CD14-positive monocyte (primary cell): ENCODE measurements around the gene C3AR1. TPM values are rescaled to one million over a fixed set of nuclear protein-coding genes. Genes with fewer than 3 reads are reported as not detected.
A peak's percentile ranks its signal among the peaks of the same experiment; 100 is the strongest.

Experiments
- DNase-seq, 3 donors: peaks; one replicate each; pipeline ENCODE4 v3.0.0-alpha.2; 2011 to 2022
- H2AFZ ChIP-seq: 2 replicates; pipeline ENCODE4 v1.6.0; 2012; ENCODE audit warnings: mild to moderate bottlenecking, low read depth, low read length, inconsistent platforms; ENCODE audit not compliant: insufficient read depth, poor library complexity, severe bottlenecking
- H3K27ac ChIP-seq, 2 donors: 1 replicate in 1 of 2; 2 replicates in 1 of 2; pipeline ENCODE4 v1.5.1; 2012 to 2013; ENCODE audit warnings: low read length in 2 of 2, control low read depth in 1 of 2, inconsistent platforms in 1 of 2, low read depth in 1 of 2, mild to moderate bottlenecking in 1 of 2
- H3K27me3 ChIP-seq, 2 donors: one replicate each; pipeline versions ENCODE4 v1.6.0 to v1.6.1; 2011 to 2013; ENCODE audit warnings: low read length in 2 of 2; ENCODE audit not compliant: control insufficient read depth in 2 of 2, insufficient read depth in 2 of 2
- H3K36me3 ChIP-seq, 2 donors: replicated peaks in 1 of 2; 1 replicate in 1 of 2; 2 replicates in 1 of 2; pipeline versions ENCODE4 v1.5.1 to v1.6.1; 2012 to 2013; ENCODE audit warnings: low read length in 2 of 2, control low read depth in 1 of 2, inconsistent platforms in 1 of 2, mild to moderate bottlenecking in 1 of 2; ENCODE audit not compliant: insufficient read depth in 2 of 2, control insufficient read depth in 1 of 2
- H3K4me1 ChIP-seq, 2 donors: 1 replicate in 1 of 2; 2 replicates in 1 of 2; pipeline versions ENCODE4 v1.5.1 to v1.6.1; 2012 to 2013; ENCODE audit warnings: low read length in 2 of 2, control low read depth in 1 of 2, inconsistent platforms in 1 of 2, mild to moderate bottlenecking in 1 of 2, moderate library complexity in 1 of 2; ENCODE audit not compliant: insufficient read depth in 2 of 2, control insufficient read depth in 1 of 2
- H3K4me2 ChIP-seq: replicated peaks from 2 replicates; pipeline ENCODE3; 2012; ENCODE audit warnings: low read length, moderate library complexity, mild to moderate bottlenecking; ENCODE audit not compliant: poor library complexity, severe bottlenecking; ENCODE audit errors: extremely low read depth
- H3K4me3 ChIP-seq, 3 experiments: fragments of 200-600 bp in 1 of 3; sonication (generic) in 1 of 3; replicated peaks in 1 of 3; 1 replicate in 2 of 3; 2 replicates in 1 of 3; pipeline ENCODE4 v1.5.1; 2011 to 2013; ENCODE audit warnings: low read length in 3 of 3, mild to moderate bottlenecking in 3 of 3, control low read depth in 2 of 3, low read depth in 2 of 3, inconsistent platforms in 1 of 3, moderate library complexity in 1 of 3
- H3K79me2 ChIP-seq: 2 replicates; pipeline ENCODE4 v1.6.0; 2012; ENCODE audit warnings: mild to moderate bottlenecking, control low read depth, inconsistent platforms, low read length, moderate library complexity; ENCODE audit not compliant: insufficient read depth
- H3K9ac ChIP-seq: 2 replicates; pipeline ENCODE4 v1.6.0; 2017; ENCODE audit warnings: low read length, mild to moderate bottlenecking; ENCODE audit not compliant: insufficient read depth, poor library complexity, severe bottlenecking
- H3K9me3 ChIP-seq, 2 donors: replicated peaks in 1 of 2; 1 replicate in 1 of 2; 2 replicates in 1 of 2; pipeline versions ENCODE4 v1.5.1 to v1.6.1; 2012 to 2013; ENCODE audit warnings: low read length in 2 of 2, control low read depth in 1 of 2; ENCODE audit not compliant: control insufficient read depth in 1 of 2, insufficient read depth in 1 of 2
- H4K20me1 ChIP-seq: 2 replicates; pipeline ENCODE4 v1.6.0; 2012; ENCODE audit warnings: mild to moderate bottlenecking, low read length, control low read depth, moderate library complexity; ENCODE audit not compliant: insufficient read depth
- H3K27ac Mint-ChIP-seq, 7 donors: one replicate each; pipeline ENCODE4 v1.8.0; 2020; ENCODE audit warnings: mild to moderate bottlenecking in 7 of 7, mixed read lengths in 7 of 7, moderate library complexity in 6 of 7, inconsistent platforms in 2 of 7
- H3K27me3 Mint-ChIP-seq, 3 donors: one replicate each; pipeline ENCODE4 v1.8.0; 2021 to 2022; ENCODE audit warnings: low read depth in 3 of 3, mild to moderate bottlenecking in 3 of 3, mixed read lengths in 3 of 3, moderate library complexity in 3 of 3, inconsistent platforms in 1 of 3
- H3K36me3 Mint-ChIP-seq, 2 donors: one replicate each; pipeline ENCODE4 v1.8.0; 2020; ENCODE audit warnings: mixed read lengths in 2 of 2, inconsistent platforms in 1 of 2, mild to moderate bottlenecking in 1 of 2
- H3K4me1 Mint-ChIP-seq: one replicate; pipeline ENCODE4 v1.8.0; 2020; ENCODE audit warnings: mild to moderate bottlenecking, mixed read lengths
- H3K4me3 Mint-ChIP-seq, 2 donors: one replicate each; pipeline ENCODE4 v1.8.0; 2020; ENCODE audit warnings: mild to moderate bottlenecking in 2 of 2, mixed read lengths in 2 of 2, moderate library complexity in 1 of 2
- H3K9me3 Mint-ChIP-seq, 7 donors: one replicate each; pipeline ENCODE4 v1.8.0; 2020 to 2022; ENCODE audit warnings: mixed read lengths in 7 of 7, mild to moderate bottlenecking in 6 of 7, moderate library complexity in 6 of 7, inconsistent platforms in 2 of 7
- WGBS: methylation state at CpG from one replicate; pipeline ENCODE4 v1.1.5; 2013; ENCODE audit warnings: missing lambda C conversion rate; ENCODE audit not compliant: insufficient coverage; 5-methylcytosine and 5-hydroxymethylcytosine counted together
- intact Hi-C, 2 donors: fragments of 100-400 bp; cut with micrococcal nuclease; formaldehyde crosslinking; loops; one replicate each; pipeline versions ENCODE4 v1.15.0 to v1.15.1; 2023
- polyA plus RNA-seq, 3 donors: library from polyadenylated mRNA; depleted of rRNA in 1 of 3; unstranded in 2 of 3; stranded (reverse) in 1 of 3; fragments of 300-500 nt in 2 of 3; fragments of >200 nt in 1 of 3; fragmentation: Illumina TruSeq in 2 of 3; gene quantifications; 1 replicate in 2 of 3; 2 replicates in 1 of 3; pipeline ENCODE4 v1.2.3, GENCODE V29; 2012 to 2021
- TF ChIP-seq, protein P1 (sequence below): fragments of 200-600 bp; IDR thresholded peaks from one replicate; pipeline ENCODE4 v1.8.0; 2022; ENCODE audit warnings: antibody characterized with exemption, mild to moderate bottlenecking

Gene C3AR1
- polyA plus RNA-seq, 3 donors = 60.7 to 222 (median 67.3) TPM

DNA sequence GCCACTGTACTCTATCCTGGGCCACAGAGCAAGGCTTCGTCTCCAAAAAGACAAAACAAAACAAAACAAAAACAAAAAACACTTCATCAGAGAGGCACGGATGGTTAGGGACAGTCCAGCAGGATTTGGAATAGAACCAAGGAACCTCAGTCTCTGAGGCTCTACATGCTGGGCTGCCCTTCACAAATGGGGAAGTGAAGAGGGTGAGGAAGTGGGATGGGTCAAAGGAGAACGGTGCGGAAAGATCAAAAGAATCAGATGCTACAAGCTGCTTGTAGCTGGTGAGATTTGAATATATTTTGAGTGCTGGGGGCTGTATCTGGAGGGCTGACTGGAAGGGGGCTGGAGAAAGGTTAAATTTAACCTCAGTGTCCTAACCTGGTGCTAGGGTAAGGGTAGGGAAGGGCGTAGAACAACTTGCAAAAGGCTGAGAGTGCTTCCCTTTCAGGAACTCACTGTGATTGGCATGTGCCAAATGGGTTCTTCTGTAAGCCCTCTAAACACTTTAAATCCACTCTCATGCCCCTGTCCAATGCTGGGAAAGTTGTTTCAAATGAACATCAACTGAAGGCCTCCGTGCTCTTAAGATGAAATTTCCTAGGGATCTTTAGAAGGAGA, 29.0 kb downstream of the C3AR1 start:
- peaks cover 57% of the 10 kb centered on the region for H4K20me1 ChIP-seq
- peaks cover 48 to 52% of the 10 kb centered on the region in 2 donors for H3K36me3 Mint-ChIP-seq
- H3K9me3 Mint-ChIP-seq = no peaks in the 10 kb centered on the region
- TF ChIP-seq, protein P1, sequence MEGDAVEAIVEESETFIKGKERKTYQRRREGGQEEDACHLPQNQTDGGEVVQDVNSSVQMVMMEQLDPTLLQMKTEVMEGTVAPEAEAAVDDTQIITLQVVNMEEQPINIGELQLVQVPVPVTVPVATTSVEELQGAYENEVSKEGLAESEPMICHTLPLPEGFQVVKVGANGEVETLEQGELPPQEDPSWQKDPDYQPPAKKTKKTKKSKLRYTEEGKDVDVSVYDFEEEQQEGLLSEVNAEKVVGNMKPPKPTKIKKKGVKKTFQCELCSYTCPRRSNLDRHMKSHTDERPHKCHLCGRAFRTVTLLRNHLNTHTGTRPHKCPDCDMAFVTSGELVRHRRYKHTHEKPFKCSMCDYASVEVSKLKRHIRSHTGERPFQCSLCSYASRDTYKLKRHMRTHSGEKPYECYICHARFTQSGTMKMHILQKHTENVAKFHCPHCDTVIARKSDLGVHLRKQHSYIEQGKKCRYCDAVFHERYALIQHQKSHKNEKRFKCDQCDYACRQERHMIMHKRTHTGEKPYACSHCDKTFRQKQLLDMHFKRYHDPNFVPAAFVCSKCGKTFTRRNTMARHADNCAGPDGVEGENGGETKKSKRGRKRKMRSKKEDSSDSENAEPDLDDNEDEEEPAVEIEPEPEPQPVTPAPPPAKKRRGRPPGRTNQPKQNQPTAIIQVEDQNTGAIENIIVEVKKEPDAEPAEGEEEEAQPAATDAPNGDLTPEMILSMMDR = no peak
- peaks cover 26 to 32% of the 10 kb centered on the region in 2 donors for H3K36me3 ChIP-seq
- H3K4me3 Mint-ChIP-seq = peak overlapping the region; percentile 65 to 88
- peak overlapping the region; percentile 64 to 97 (median 84) for H3K27ac Mint-ChIP-seq
- H3K4me1 Mint-ChIP-seq = peaks cover 61% of the 10 kb centered on the region
- peaks cover 68% of the 10 kb centered on the region for H3K79me2 ChIP-seq
- peaks cover 60 to 63% of the 10 kb centered on the region in 2 donors for H3K4me1 ChIP-seq
- intact Hi-C loops = loop anchor here in 1 of 2 donors (10.0 kb wide), 1 partner anchor 198 kb away; no protein-coding TSS in a partner anchor
- H3K27me3 Mint-ChIP-seq = no peaks in the 10 kb centered on the region
- no peak overlapping the region for H2AFZ ChIP-seq
- WGBS = 0% methylated on average over 2 of the region's 6 CpGs
- peak overlapping the region in 1 of 2 donors; percentile 34 for H3K27ac ChIP-seq
- H3K27me3 ChIP-seq = no peaks in the 10 kb centered on the region
- no peaks in the 10 kb centered on the region for H3K9me3 ChIP-seq
- H3K4me3 ChIP-seq = peak overlapping the region in 1 of 3 experiments; percentile 60
- H3K9ac ChIP-seq = no peak overlapping the region
- DNase-seq = peak; percentile 58 to 71 (median 70)
- H3K4me2 ChIP-seq = peak overlapping the region; percentile 60

DNA sequence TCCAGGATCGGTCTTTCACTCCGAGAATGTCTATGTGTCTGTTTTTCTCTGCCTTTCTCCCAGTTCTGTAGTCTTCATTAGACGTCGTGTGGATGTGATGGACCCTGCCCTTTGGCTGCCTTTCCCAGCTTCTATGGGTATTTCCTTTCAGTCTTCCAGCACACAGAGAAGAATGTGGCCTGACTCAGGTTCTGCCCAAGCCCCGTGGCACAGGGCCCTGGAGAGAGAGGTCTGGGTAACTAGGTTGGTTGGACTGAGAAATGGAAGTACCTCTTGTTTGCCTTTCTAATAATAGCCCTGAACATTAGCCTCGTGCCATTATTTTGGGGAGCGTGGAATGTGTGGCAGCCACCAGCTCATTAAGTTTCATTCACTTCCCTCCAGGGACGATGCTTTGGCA, 29.8 kb downstream of the C3AR1 start:
- peaks cover 57% of the 10 kb centered on the region for H4K20me1 ChIP-seq
- Mint-ChIP-seq H3K9me3 (no peaks in the 10 kb centered on the region), H3K27ac (peak overlapping the region in 5 of 7 donors; percentile 53 to 90 (median 69)), H3K27me3 (no peaks in the 10 kb centered on the region), H3K36me3 (peaks cover 40 to 44% of the 10 kb centered on the region in 2 donors), H3K4me1 (peaks cover 66% of the 10 kb centered on the region), H3K4me3 (no peak overlapping the region)
- H2AFZ ChIP-seq = no peak overlapping the region
- H3K36me3 ChIP-seq = peaks cover 18 to 24% of the 10 kb centered on the region in 2 donors
- TF ChIP-seq, protein P1 = no peak
- 89% methylated on average over 4 of the region's 8 CpGs for WGBS
- no peak for DNase-seq
- H3K27ac ChIP-seq = peak overlapping the region in 1 of 2 donors; percentile 34
- H3K9ac ChIP-seq = no peak overlapping the region
- intact Hi-C loops = loop anchor here in 1 of 2 donors (10.0 kb wide), 1 partner anchor 198 kb away; no protein-coding TSS in a partner anchor
- peaks cover 68% of the 10 kb centered on the region for H3K79me2 ChIP-seq
- H3K27me3 ChIP-seq = no peaks in the 10 kb centered on the region
- peaks cover 68 to 70% of the 10 kb centered on the region in 2 donors for H3K4me1 ChIP-seq
- no peaks in the 10 kb centered on the region for H3K9me3 ChIP-seq
- H3K4me2 ChIP-seq = no peak overlapping the region
- H3K4me3 ChIP-seq = no peak overlapping the region
